H1 (cell line): ENCODE data around the gene SMYD3. TPM values are rescaled to one million over a fixed set of nuclear protein-coding genes. Genes with fewer than 3 reads are reported as not detected.

Experiments
- CTCF ChIA-PET: fragments of 300-600 bp; sonication (Branson Sonifier 250); formaldehyde crosslinking; loops from one replicate; lab custom pipeline; 2021; ENCODE audit not compliant: partially characterized antibody; lab: Charles Lee
- POLR2A ChIA-PET: fragments of 300-600 bp; sonication (Branson Sonifier 250); formaldehyde crosslinking; loops from one replicate; lab custom pipeline; 2021; ENCODE audit warnings: inconsistent platforms; ENCODE audit not compliant: partially characterized antibody; lab: Charles Lee
- DNase-seq, 2 experiments: peaks; one replicate each; pipeline versions ENCODE4 v3.0.0 to v3.0.0-alpha.2; 2010 to 2022; ENCODE audit warnings: low spot score in 2 of 2, low read depth in 1 of 2, mixed read lengths in 1 of 2
- FAIRE-seq: peaks from 2 replicates; lab custom pipeline; 2011; peaks lifted over from hg19 to GRCh38; lab: Jason Lieb, UNC
- H2AFZ ChIP-seq: 2 replicates; pipeline ENCODE4 v1.8.1; 2012; ENCODE audit warnings: low read length, inconsistent platforms
- H2AK5ac ChIP-seq: 2 replicates; pipeline ENCODE4 v1.6.1; 2013; ENCODE audit warnings: low read depth, low read length
- H2BK120ac ChIP-seq: replicated peaks from 2 replicates; pipeline ENCODE3; 2013; ENCODE audit warnings: low read depth, low read length, inconsistent platforms
- H2BK12ac ChIP-seq: 2 replicates; pipeline ENCODE4 v1.6.1; 2013; ENCODE audit warnings: low read depth, low read length
- H2BK15ac ChIP-seq: 2 replicates; pipeline ENCODE4 v1.6.1; 2013; ENCODE audit warnings: low read length
- H2BK20ac ChIP-seq: 2 replicates; pipeline ENCODE4 v1.6.1; 2013; ENCODE audit warnings: low read length
- H2BK5ac ChIP-seq: 2 replicates; pipeline ENCODE4 v1.6.1; 2013; ENCODE audit warnings: low read depth, low read length
- H3K14ac ChIP-seq: 2 replicates; pipeline ENCODE4 v1.6.1; 2013; ENCODE audit warnings: inconsistent platforms; ENCODE audit not compliant: insufficient read length
- H3K18ac ChIP-seq: 2 replicates; pipeline ENCODE4 v1.6.1; 2013; ENCODE audit warnings: low read length; ENCODE audit errors: extremely low read depth
- H3K23ac ChIP-seq: 2 replicates; pipeline ENCODE4 v1.6.1; 2013; ENCODE audit warnings: inconsistent platforms; ENCODE audit not compliant: insufficient read length
- H3K23me2 ChIP-seq: 2 replicates; pipeline ENCODE4 v1.6.1; 2013; ENCODE audit warnings: low read depth, low read length
- H3K27ac ChIP-seq: 2 replicates; pipeline ENCODE4 v1.6.1; 2011; ENCODE audit warnings: low read depth, low read length, inconsistent platforms
- H3K27me3 ChIP-seq, 4 experiments: replicated peaks in 1 of 4; 1 replicate in 1 of 4; 2 replicates in 3 of 4; pipeline versions ENCODE4 v1.6.1 to v1.8.1; 2011 to 2013; ENCODE audit warnings: low read length in 3 of 4, mild to moderate bottlenecking in 3 of 4, inconsistent platforms in 2 of 4, mixed read lengths in 2 of 4, moderate library complexity in 1 of 4; ENCODE audit not compliant: control insufficient read depth in 3 of 4, insufficient read depth in 3 of 4; ENCODE audit errors: extremely low read depth in 1 of 4
- H3K36me3 ChIP-seq, 4 experiments: 2 replicates each; pipeline versions ENCODE4 v1.6.1 to v1.8.1; 2011 to 2013; ENCODE audit warnings: mild to moderate bottlenecking in 4 of 4, low read length in 3 of 4, moderate library complexity in 2 of 4, control low read depth in 1 of 4, inconsistent platforms in 1 of 4; ENCODE audit not compliant: insufficient read depth in 4 of 4, control insufficient read depth in 2 of 4
- H3K4ac ChIP-seq: replicated peaks from 2 replicates; pipeline ENCODE3; 2013; ENCODE audit warnings: low read length, low read depth, mixed read lengths, inconsistent platforms; ENCODE audit not compliant: insufficient read length
- H3K4me1 ChIP-seq, 4 experiments: replicated peaks in 1 of 4; 1 replicate in 1 of 4; 2 replicates in 3 of 4; pipeline versions ENCODE4 v1.6.1 to v1.8.1; 2011 to 2013; ENCODE audit warnings: low read length in 3 of 4, inconsistent platforms in 2 of 4, mixed read lengths in 1 of 4; ENCODE audit not compliant: insufficient read depth in 4 of 4, control insufficient read depth in 3 of 4
- H3K4me2 ChIP-seq, 2 experiments: 2 replicates each; pipeline versions ENCODE4 v1.6.1 to v1.8.1; 2011 to 2013; ENCODE audit warnings: low read depth in 2 of 2, low read length in 2 of 2, control low read depth in 1 of 2, inconsistent platforms in 1 of 2, mild to moderate bottlenecking in 1 of 2; ENCODE audit not compliant: insufficient read depth in 1 of 2
- H3K4me3 ChIP-seq, 4 experiments: fragments of 200-600, 300-600 bp in 1 of 4; sonication (generic), shearing (Covaris generic), sonication (Bioruptor Twin) in 1 of 4; 2 replicates each; pipeline versions ENCODE4 v1.5.1 to v1.8.1; 2011 to 2016; ENCODE audit warnings: low read length in 4 of 4, low read depth in 3 of 4, control low read depth in 2 of 4, inconsistent platforms in 2 of 4, mild to moderate bottlenecking in 2 of 4, mixed read lengths in 1 of 4, moderate library complexity in 1 of 4; ENCODE audit not compliant: insufficient read depth in 2 of 4; ENCODE audit errors: extremely low read depth in 1 of 4
- H3K56ac ChIP-seq: replicated peaks from 2 replicates; pipeline ENCODE3; 2013; ENCODE audit warnings: low read depth, mild to moderate bottlenecking, mixed read lengths, low read length, inconsistent platforms; ENCODE audit not compliant: insufficient read length
- H3K79me1 ChIP-seq: 2 replicates; pipeline ENCODE4 v1.6.1; 2013; ENCODE audit warnings: low read depth, low read length, control low read depth
- H3K79me2 ChIP-seq, 2 experiments: 2 replicates each; pipeline versions ENCODE4 v1.6.1 to v1.8.1; 2012 to 2013; ENCODE audit warnings: low read length in 2 of 2, mild to moderate bottlenecking in 2 of 2, inconsistent platforms in 1 of 2; ENCODE audit not compliant: insufficient read depth in 2 of 2, control insufficient read depth in 1 of 2
- H3K9ac ChIP-seq, 4 experiments: replicated peaks in 1 of 4; 1 replicate in 1 of 4; 2 replicates in 3 of 4; pipeline versions ENCODE4 v1.6.1 to v1.8.1; 2011 to 2013; ENCODE audit warnings: low read depth in 3 of 4, low read length in 3 of 4, control low read depth in 2 of 4, mild to moderate bottlenecking in 2 of 4, moderate library complexity in 2 of 4, inconsistent platforms in 1 of 4; ENCODE audit errors: extremely low read depth in 1 of 4
- H3K9me3 ChIP-seq, 2 experiments: 2 replicates each; pipeline versions ENCODE4 v1.6.1 to v1.8.1; 2012 to 2013; ENCODE audit warnings: mild to moderate bottlenecking in 2 of 2, moderate library complexity in 2 of 2, control low read depth in 1 of 2, inconsistent platforms in 1 of 2, low read depth in 1 of 2, low read length in 1 of 2, mixed read lengths in 1 of 2; ENCODE audit not compliant: insufficient read depth in 2 of 2
- H4K20me1 ChIP-seq, 2 experiments: replicated peaks in 1 of 2; 2 replicates each; pipeline versions ENCODE3 to v1.8.1; 2011 to 2013; ENCODE audit warnings: inconsistent platforms in 2 of 2, low read length in 2 of 2, mild to moderate bottlenecking in 1 of 2; ENCODE audit not compliant: insufficient read depth in 2 of 2, control insufficient read depth in 1 of 2
- H4K5ac ChIP-seq: 2 replicates; pipeline ENCODE4 v1.6.1; 2013; ENCODE audit warnings: low read length, low read depth, mixed read lengths, inconsistent platforms; ENCODE audit not compliant: insufficient read length
- H4K8ac ChIP-seq: 2 replicates; pipeline ENCODE4 v1.8.0; 2013; ENCODE audit warnings: mild to moderate bottlenecking, moderate library complexity, low read length, inconsistent platforms; ENCODE audit not compliant: insufficient read depth; ENCODE audit errors: extremely low read depth
- H4K91ac ChIP-seq: replicated peaks from 2 replicates; pipeline ENCODE3; 2013; ENCODE audit warnings: low read length, mixed read lengths, inconsistent platforms; ENCODE audit not compliant: insufficient read length
- CBX5 ChIP-seq: fragments of 300-800, 300-1000 bp; sonication (generic); IDR thresholded peaks from 2 replicates; pipeline ENCODE4 v1.7.1; 2016; ENCODE audit warnings: antibody characterized with exemption, low read length, low read depth
- CHD2 ChIP-seq: IDR thresholded peaks from 2 replicates; pipeline ENCODE4 v1.6.1; 2012; ENCODE audit warnings: low read length, improper control_type of control experiment
- CTBP2 ChIP-seq: IDR thresholded peaks from 2 replicates; pipeline ENCODE4 v1.7.0; 2011; ENCODE audit warnings: borderline replicate concordance, mild to moderate bottlenecking, moderate library complexity, mixed read lengths, low read length; ENCODE audit not compliant: insufficient read depth, insufficient read length
- KDM4A ChIP-seq: IDR thresholded peaks from one replicate; pipeline ENCODE4 v1.7.1; 2012; ENCODE audit warnings: low read depth, mild to moderate bottlenecking, moderate library complexity, low read length, inconsistent platforms; ENCODE audit not compliant: severe bottlenecking
- MAFK ChIP-seq: IDR thresholded peaks from 2 replicates; pipeline ENCODE4 v1.6.1; 2012; ENCODE audit warnings: low read depth, mild to moderate bottlenecking, improper control_type of control experiment, low read length
- SUZ12 ChIP-seq: fragments of 200-600 bp; sonication (generic); IDR thresholded peaks from 2 replicates; pipeline ENCODE4 v1.6.1; 2012; ENCODE audit warnings: mild to moderate bottlenecking, inconsistent platforms, low read length, moderate library complexity, mixed read lengths
- WGBS, 2 experiments: shearing (Covaris generic) in 1 of 2; methylation state at CpG; one replicate each; pipeline versions ENCODE4 v1.1.6 to v1.1.7; 2013 to 2015; ENCODE audit warnings: low lambda C conversion rate in 2 of 2, mixed read lengths in 2 of 2, inconsistent platforms in 1 of 2, low coverage in 1 of 2, missing lambda C conversion rate in 1 of 2; ENCODE audit not compliant: insufficient replicate concordance in 2 of 2, insufficient coverage in 1 of 2, insufficient read length in 1 of 2; ENCODE audit errors: extremely low coverage in 1 of 2, missing lambda C conversion rate in 1 of 2; 5-methylcytosine and 5-hydroxymethylcytosine counted together
- polyA plus RNA-seq, 7 experiments: library from polyadenylated mRNA; depleted of rRNA in 3 of 7; stranded (reverse) in 5 of 7; unstranded in 2 of 7; fragments of >200 nt in 5 of 7; fragments of 200-250 nt in 2 of 7; gene quantifications; 1 replicate in 5 of 7; 2 replicates in 1 of 7; 4 replicates in 1 of 7; pipeline versions ENCODE4 v1.2.1 to v1.2.3, GENCODE V29; 2011 to 2013; ENCODE audit warnings: missing spikeins in 2 of 7, mixed read lengths in 2 of 7
- total RNA-seq: library from RNA; stranded (reverse); fragmentation: NEBNext Ultra II Directional; extraction: Animal tissue kit (Norgen Biotek cat#: 25700); gene quantifications from 2 replicates; pipeline ENCODE4 v1.2.1, GENCODE V29; 2021

Gene SMYD3
- total and polyA plus RNA-seq, 2 of the 8 experiments (the other 6 are each of a cell fraction or from before 2014, with no cell fraction given), result 17.3 to 25.4 TPM

GRCh38 chr1:246160374-246160773 is 346.7 kb downstream of the SMYD3 start:
- Histone ChIP-seq H3K79me1 (no peaks in the 10 kb centered on the region), H2AFZ (no peak overlapping the region), H3K9me3 (no peaks in the 10 kb centered on the region), H3K14ac (no peak overlapping the region), H3K23me2 (no peaks in the 10 kb centered on the region), H3K18ac (no peak overlapping the region), H3K23ac (no peak overlapping the region), H3K4me3 (no peak overlapping the region), H2AK5ac (no peak overlapping the region), H2BK120ac (no peak overlapping the region), H3K79me2 (no peaks in the 10 kb centered on the region), H3K27ac (no peak overlapping the region), H3K56ac (no peak overlapping the region), H3K4me1 (peaks cover 0 to 3% (median 0%) of the 10 kb centered on the region in 4 experiments; a peak in 1 of 7 replicates), H2BK20ac (no peak overlapping the region), H3K4ac (no peak overlapping the region), H4K91ac (no peak overlapping the region), H3K27me3 (no peaks in the 10 kb centered on the region), H2BK15ac (no peak overlapping the region), H3K4me2 (no peak overlapping the region), H4K8ac (no peak overlapping the region), H4K20me1 (no peaks in the 10 kb centered on the region), H2BK12ac (no peak overlapping the region), H2BK5ac (no peak overlapping the region), H3K9ac (no peak overlapping the region; a peak in 1 of 7 replicates), H3K36me3 (no peaks in the 10 kb centered on the region), H4K5ac (no peak overlapping the region)
- POLR2A ChIA-PET, result no interaction called here
- WGBS, 2 experiments, result 86% methylated on average over 4 of the region's 4 CpGs; no CpG with 5 or more reads in 1 of the 2 experiments
- DNase-seq (no peak), FAIRE-seq (no peak)
- CTCF ChIA-PET, result interaction anchor here (0.5 to 1.1 kb wide), 4 partner anchors 8 to 651 kb away, joined by 3 to 6 read pairs (median 4); no protein-coding TSS in a partner anchor
- TF ChIP-seq CHD2 (no peak), MAFK (no peak), CBX5 (no peak), CTBP2 (no peak), KDM4A (no peak), SUZ12 (no peak)
- TF ChIP-seq, all 59 proteins: peak for 0
